Choroid plexus epithelial cell (primary cell): Measurements from ENCODE around the gene BATF.

Source experiments
- DNase-seq: peaks from one replicate; pipeline ENCODE4 v3.0.0-alpha.2; 2010; ENCODE audit warnings: low read depth
- H3K4me3 ChIP-seq: 2 replicates; pipeline ENCODE4 v1.5.1; 2011; ENCODE audit warnings: low read depth, mild to moderate bottlenecking, control low read depth, low read length, moderate library complexity
- TF ChIP-seq, protein P1 (sequence below): conservative IDR thresholded peaks from 2 replicates; pipeline ENCODE4 v1.5.1; 2011; ENCODE audit warnings: low read depth, mild to moderate bottlenecking, control low read depth, inconsistent platforms, low read length, moderate library complexity

BATF gene

DNA sequence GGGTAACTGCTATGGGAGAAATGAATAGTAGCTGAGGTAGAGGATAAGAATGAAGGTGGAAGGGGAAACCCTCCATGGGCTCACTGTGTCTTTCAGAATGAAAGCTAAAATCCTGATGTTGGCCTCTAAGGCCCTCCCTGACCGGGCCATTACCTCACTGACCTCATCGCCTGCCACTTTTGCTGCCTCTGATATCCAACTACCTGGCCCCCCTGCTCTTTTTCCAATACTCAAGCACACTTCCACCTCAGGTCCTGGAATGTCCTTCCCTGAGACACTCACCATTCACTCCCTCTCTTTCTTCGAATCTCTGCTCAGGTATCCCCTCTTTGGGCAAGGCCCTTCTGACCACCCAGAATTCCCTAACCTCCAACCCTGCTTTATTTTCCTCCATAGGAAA, 1.4 kb upstream of the BATF start:
- TF ChIP-seq, protein P1, sequence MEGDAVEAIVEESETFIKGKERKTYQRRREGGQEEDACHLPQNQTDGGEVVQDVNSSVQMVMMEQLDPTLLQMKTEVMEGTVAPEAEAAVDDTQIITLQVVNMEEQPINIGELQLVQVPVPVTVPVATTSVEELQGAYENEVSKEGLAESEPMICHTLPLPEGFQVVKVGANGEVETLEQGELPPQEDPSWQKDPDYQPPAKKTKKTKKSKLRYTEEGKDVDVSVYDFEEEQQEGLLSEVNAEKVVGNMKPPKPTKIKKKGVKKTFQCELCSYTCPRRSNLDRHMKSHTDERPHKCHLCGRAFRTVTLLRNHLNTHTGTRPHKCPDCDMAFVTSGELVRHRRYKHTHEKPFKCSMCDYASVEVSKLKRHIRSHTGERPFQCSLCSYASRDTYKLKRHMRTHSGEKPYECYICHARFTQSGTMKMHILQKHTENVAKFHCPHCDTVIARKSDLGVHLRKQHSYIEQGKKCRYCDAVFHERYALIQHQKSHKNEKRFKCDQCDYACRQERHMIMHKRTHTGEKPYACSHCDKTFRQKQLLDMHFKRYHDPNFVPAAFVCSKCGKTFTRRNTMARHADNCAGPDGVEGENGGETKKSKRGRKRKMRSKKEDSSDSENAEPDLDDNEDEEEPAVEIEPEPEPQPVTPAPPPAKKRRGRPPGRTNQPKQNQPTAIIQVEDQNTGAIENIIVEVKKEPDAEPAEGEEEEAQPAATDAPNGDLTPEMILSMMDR = no peak
- DNase-seq = no peak
- no peak overlapping the region for H3K4me3 ChIP-seq

DNA sequence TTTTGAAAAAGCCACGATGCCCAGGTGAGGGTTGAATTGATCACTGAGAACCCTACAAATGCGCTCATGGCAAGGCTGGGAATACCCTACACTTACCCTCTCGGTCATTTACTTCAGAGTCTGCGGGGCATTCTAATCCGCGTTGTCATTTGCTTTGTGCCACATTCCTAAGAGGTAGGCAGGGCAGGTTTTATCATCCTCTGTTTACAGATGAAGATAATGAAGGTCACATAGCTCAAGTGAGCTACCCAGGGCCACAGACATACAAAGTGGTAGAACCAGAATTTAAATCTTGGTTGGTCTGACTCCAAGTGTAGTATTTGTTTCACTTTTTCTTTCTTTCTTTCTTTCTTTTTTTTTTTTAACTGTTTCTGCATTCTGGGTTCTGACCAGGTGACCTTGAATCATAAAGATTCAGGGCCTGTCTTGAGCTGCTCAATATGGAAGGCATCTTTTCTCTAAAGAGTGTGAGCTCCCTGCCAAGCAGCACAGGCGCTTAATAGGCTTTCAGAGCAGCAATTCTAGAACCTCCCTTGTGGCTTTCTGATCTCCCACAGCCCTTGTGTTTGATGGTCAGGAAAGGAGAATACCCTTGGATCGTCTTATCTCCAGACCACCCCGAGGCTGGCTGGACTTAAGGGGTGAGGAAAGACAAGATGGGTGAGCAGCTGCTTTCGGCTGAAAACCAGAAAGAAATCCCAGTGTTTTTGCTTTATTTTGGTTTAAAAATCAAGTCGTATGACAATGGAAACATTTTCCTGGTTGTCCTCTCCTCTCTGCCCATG, 662 bp upstream of the BATF start:
- TF ChIP-seq, protein P1 = no peak
- DNase-seq = no peak
- H3K4me3 ChIP-seq = no peak overlapping the region

DNA sequence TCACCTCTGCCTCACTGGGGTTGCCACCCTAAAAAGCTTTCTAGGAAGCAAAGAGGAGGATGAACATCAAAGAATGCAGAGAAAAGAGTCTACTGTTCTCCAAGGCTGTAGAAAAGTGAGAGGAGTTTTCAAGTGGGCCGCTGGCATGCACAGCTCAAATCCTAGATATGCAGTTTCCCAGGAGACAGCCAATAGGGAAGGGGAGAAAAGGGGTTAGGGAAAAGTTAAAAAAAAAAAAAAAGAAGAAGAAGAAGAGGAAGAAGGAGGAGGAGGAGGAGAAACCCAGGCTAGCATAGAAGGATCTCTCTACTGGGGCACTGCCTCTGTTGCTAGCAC, 682 bp downstream of the BATF start:
- no peak overlapping the region for H3K4me3 ChIP-seq
- DNase-seq = no peak
- TF ChIP-seq, protein P1 = no peak

DNA sequence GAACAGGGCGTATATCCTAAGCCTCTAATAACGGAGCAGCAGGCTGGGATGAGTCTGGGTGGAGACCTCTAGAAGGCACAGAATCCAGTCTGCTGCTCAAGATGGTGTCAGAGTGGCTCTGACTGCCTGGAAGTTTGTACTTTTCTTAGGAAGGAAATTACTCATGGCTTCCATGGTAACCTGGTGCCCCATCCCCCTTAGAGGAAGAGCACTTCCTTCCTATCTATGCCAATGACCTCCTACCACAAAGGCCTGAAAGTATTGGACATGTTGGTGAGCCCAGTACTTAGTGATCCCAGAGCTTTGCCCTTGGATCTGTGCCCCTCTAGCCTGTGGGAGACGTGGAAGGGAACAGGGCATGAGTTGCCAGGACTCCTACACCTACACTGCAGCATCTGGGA, 1.5 kb downstream of the BATF start:
- TF ChIP-seq, protein P1 = no peak
- no peak for DNase-seq
- no peak overlapping the region for H3K4me3 ChIP-seq

DNA sequence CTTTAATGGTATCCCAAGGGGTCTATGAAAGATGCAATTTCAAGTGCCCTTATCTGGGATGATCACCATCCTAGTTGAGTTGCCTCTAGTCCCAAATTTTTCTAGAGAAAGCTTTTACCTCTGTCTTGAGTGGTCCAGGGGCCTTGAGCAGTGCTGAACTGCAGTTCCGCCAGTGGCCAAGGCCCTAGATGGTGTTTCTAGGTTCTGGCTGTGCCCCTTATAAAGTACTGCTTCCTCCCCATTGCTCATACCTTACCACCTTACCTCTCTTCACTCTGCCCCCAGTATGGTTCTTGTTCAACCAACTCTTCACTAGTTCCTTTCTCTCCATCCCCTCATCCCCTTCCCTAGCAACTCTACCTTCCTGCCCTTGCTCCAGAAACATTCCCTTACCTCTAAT, 3.7 kb downstream of the BATF start:
- no peak overlapping the region for H3K4me3 ChIP-seq
- DNase-seq = no peak
- TF ChIP-seq, protein P1 = no peak

DNA sequence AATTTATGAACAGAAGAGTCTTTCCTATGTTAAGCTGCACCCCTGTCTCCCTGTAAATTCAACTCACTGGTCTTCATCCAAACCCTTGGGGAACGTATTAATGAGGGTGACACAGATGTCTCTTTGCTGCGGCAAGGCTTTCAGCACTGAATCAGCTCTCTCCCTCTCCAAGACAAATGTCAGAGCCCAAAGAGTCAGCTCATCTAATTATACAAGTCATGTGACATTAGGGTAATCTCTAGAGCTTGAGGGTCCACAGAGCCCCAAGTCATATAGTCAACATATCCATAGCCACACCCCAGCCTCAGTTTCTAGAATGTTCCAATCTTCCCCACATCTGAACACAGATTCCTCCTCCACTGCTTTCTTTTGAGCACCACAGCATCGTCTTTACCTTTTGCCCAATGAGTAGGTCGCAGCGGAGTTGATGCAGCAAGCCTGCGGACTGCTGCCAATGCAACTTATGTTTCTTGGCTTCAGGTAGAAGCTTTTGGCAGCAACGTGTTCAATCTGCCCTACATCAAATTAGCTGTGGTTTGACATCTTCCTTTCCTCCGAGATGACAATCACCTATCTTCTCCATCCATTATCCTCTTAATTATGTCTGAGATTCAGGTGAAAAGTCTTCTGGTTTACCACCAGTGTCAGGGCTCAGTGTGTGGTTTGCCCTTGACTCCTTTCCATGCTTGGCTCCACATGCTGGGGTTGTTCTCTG, 5.3 kb downstream of the BATF start:
- TF ChIP-seq, protein P1 = no peak
- no peak overlapping the region for H3K4me3 ChIP-seq
- DNase-seq = no peak

DNA sequence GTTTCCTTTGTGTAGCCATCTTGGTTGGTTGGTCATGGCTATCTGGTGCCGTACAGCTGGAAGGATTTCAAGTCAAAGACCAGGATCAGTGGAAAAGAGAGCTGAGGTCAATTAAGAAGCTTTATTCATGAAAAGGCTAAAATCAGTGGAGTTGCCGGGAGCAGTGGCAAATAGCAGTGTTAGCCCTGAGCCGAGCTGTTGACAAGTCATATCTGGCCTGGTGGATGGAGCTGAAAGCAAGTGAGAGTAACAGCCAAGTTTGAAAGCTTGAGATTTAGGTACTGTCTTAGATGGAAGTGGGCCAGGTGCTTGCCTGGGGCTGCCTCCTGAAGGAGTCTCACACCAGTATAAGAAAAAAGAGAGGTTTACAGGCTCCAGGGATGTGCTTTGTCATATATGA, 9.0 kb downstream of the BATF start:
- no peak overlapping the region for H3K4me3 ChIP-seq

More for the DNA sequence above, 9.0 kb downstream of the BATF start:
- TF ChIP-seq, protein P1 = no peak
- peak; percentile 30 for DNase-seq
